GM23248 (cell line): Measurements from ENCODE around the gene TNIK. TPM values are rescaled to one million over a fixed set of nuclear protein-coding genes. Genes with fewer than 3 reads are reported as not detected.

Experiments used
- DNase-seq: peaks from one replicate; pipeline ENCODE4 v3.0.0-alpha.2; 2015
- H2AFZ ChIP-seq: fragments of 200-600 bp; sonication (generic); 2 replicates; pipeline ENCODE4 v1.6.1; 2016; ENCODE audit warnings: antibody characterized with exemption
- H3F3A ChIP-seq: fragments of 200-600 bp; sonication (generic); 2 replicates; pipeline ENCODE4 v1.6.1; 2016; ENCODE audit warnings: mild to moderate bottlenecking, antibody characterized with exemption, mixed run types; ENCODE audit not compliant: insufficient read depth
- H3K27ac ChIP-seq: fragments of 200-600 bp; sonication (generic); 2 replicates; pipeline ENCODE4 v1.5.1; 2016; ENCODE audit warnings: mild to moderate bottlenecking
- H3K27me3 ChIP-seq: fragments of 200-600 bp; sonication (generic); replicated peaks from 2 replicates; pipeline ENCODE4 v1.6.1; 2016; ENCODE audit warnings: mild to moderate bottlenecking; ENCODE audit not compliant: insufficient read depth
- H3K36me3 ChIP-seq: fragments of 200-600 bp; sonication (generic); 2 replicates; pipeline ENCODE4 v1.6.1; 2016; ENCODE audit warnings: low read depth, mild to moderate bottlenecking
- H3K4me1 ChIP-seq: fragments of 200-600 bp; sonication (generic); 2 replicates; pipeline ENCODE4 v1.6.1; 2016; ENCODE audit warnings: mild to moderate bottlenecking; ENCODE audit not compliant: insufficient read depth
- H3K4me2 ChIP-seq: fragments of 200-600 bp; sonication (generic); one replicate; pipeline ENCODE4 v1.6.1; 2016; ENCODE audit warnings: mild to moderate bottlenecking; ENCODE audit not compliant: unreplicated experiment
- H3K4me3 ChIP-seq: fragments of 200-600 bp; sonication (generic); 2 replicates; pipeline ENCODE4 v1.5.1; 2016; ENCODE audit warnings: mild to moderate bottlenecking
- H3K79me2 ChIP-seq: fragments of 200-600 bp; sonication (generic); 2 replicates; pipeline ENCODE4 v1.6.1; 2016; ENCODE audit warnings: mild to moderate bottlenecking; ENCODE audit not compliant: insufficient read depth
- H3K9ac ChIP-seq: fragments of 200-600 bp; sonication (generic); 2 replicates; pipeline ENCODE4 v1.6.1; 2016; ENCODE audit warnings: mild to moderate bottlenecking
- H3K9me2 ChIP-seq: fragments of 200-600 bp; sonication (generic); 2 replicates; pipeline ENCODE4 v1.6.1; 2016; ENCODE audit warnings: mixed run types, mild to moderate bottlenecking, moderate library complexity; ENCODE audit not compliant: insufficient read depth
- H3K9me3 ChIP-seq: fragments of 200-600 bp; sonication (generic); one replicate; pipeline ENCODE4 v1.6.1; 2017; ENCODE audit warnings: low read depth
- H4K20me1 ChIP-seq: fragments of 200-600 bp; sonication (generic); 2 replicates; pipeline ENCODE4 v1.6.0; 2016; ENCODE audit not compliant: insufficient read depth
- EZH2 ChIP-seq: fragments of 200-600 bp; sonication (generic); IDR thresholded peaks from 2 replicates; pipeline ENCODE4 v1.6.1; 2018; ENCODE audit warnings: antibody characterized with exemption, mild to moderate bottlenecking; ENCODE audit not compliant: insufficient read depth, poor library complexity, severe bottlenecking
- EZH2phosphoT487 ChIP-seq: fragments of 200-600 bp; sonication (generic); IDR thresholded peaks from 2 replicates; pipeline ENCODE4 v1.6.1; 2018; ENCODE audit warnings: antibody characterized with exemption, moderate library complexity, mild to moderate bottlenecking, low read depth; ENCODE audit not compliant: insufficient read depth
- WGBS, 2 experiments: methylation state at CpG; one replicate each; pipeline ENCODE4 v1.1.6; 2015 to 2017; ENCODE audit warnings: low lambda C conversion rate in 2 of 2, low coverage in 1 of 2; ENCODE audit errors: missing lambda C conversion rate in 2 of 2; 5-methylcytosine and 5-hydroxymethylcytosine counted together
- in situ Hi-C: fragments of 300-500 bp; cut with MboI; formaldehyde crosslinking; loops from 2 replicates; pipeline ENCODE4 v1.15.0; 2020
- polyA plus RNA-seq: library from polyadenylated mRNA; unstranded; fragments of >200 nt; fragmentation: Nextera tagmentation; extraction: Ambion mirVana; gene quantifications from 2 replicates; pipeline ENCODE4 v1.2.1, GENCODE V29; 2016
- total RNA-seq: library from RNA; depleted of rRNA; stranded (reverse); fragments of >200 nt; shearing (Covaris generic); gene quantifications from 2 replicates; pipeline ENCODE4 v1.2.3, GENCODE V29; 2014

Gene TNIK
- total and polyA plus RNA-seq, 2 experiments from 2014 or later = 0.80 to 2.3 TPM

DNA sequence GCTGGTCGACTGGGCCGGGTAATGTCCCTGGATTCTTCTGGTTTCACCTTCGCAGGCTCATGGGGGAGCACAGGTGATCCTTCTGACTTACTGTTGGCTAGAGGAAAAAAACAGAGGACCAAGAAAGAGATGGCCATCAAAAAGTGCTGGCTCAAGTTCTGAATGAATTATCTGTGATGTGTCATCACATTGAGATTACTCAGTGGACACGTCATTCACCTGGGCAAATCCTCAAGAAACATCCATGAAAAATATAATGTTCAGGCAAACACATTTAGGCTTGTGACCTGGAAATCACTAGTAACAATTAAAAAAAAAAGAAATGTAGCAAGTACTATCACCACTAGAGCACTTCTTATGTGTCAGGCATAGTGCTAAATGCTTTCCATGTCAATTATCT lies 352.1 kb downstream of the TNIK start:
- Histone ChIP-seq H3K27ac (no peak overlapping the region), H3K79me2 (no peaks in the 10 kb centered on the region), H4K20me1 (no peaks in the 10 kb centered on the region), H3F3A (peaks cover 13% of the 10 kb centered on the region), H2AFZ (no peak overlapping the region), H3K4me1 (peaks cover 10% of the 10 kb centered on the region), H3K36me3 (no peaks in the 10 kb centered on the region), H3K27me3 (no peaks in the 10 kb centered on the region), H3K9ac (no peak overlapping the region), H3K9me3 (no peaks in the 10 kb centered on the region), H3K4me2 (peak overlapping the region; percentile 5), H3K4me3 (no peak overlapping the region), H3K9me2 (no peaks in the 10 kb centered on the region)
- WGBS, 2 experiments = 46 to 56% methylated on average over 3 to 4 of the region's 4 CpGs
- in situ Hi-C loops = no loop called here
- peak; percentile 72 for DNase-seq
- TF ChIP-seq EZH2phosphoT487 = no peak
- TF ChIP-seq EZH2 = no peak

DNA sequence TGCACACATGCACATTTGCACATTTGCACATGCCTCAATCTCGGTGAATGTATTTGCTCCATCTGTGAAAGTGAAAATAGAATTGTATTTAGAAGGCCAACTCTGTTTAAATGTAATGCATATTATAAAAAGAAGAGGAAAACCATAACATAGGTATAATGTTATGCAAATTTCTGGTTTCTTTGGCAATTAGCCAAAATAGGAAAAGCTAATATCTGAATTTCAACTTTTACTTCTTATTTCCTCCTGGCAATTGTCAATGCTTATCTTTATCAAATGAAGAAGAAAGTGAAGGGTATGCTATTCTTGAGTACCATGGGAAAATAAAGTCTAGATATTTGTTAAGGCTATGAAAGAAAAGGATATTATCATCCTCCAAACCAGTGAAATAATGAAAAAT lies 357.0 kb downstream of the TNIK start:
- TF ChIP-seq EZH2phosphoT487 (no peak), EZH2 (no peak)
- Histone ChIP-seq H3K27me3 (no peaks in the 10 kb centered on the region), H3K36me3 (no peaks in the 10 kb centered on the region), H3K9me3 (no peaks in the 10 kb centered on the region), H3K27ac (no peak overlapping the region), H3F3A (peaks cover 35% of the 10 kb centered on the region), H3K9ac (no peak overlapping the region), H3K9me2 (no peaks in the 10 kb centered on the region), H3K4me1 (peaks cover 24% of the 10 kb centered on the region), H3K4me2 (no peak overlapping the region), H3K79me2 (no peaks in the 10 kb centered on the region), H2AFZ (no peak overlapping the region), H3K4me3 (no peak overlapping the region), H4K20me1 (no peaks in the 10 kb centered on the region)
- 96 to 100% methylated on average over 1 of the region's 1 CpG for WGBS, 2 experiments
- in situ Hi-C loops = no loop called here
- no peak for DNase-seq

DNA sequence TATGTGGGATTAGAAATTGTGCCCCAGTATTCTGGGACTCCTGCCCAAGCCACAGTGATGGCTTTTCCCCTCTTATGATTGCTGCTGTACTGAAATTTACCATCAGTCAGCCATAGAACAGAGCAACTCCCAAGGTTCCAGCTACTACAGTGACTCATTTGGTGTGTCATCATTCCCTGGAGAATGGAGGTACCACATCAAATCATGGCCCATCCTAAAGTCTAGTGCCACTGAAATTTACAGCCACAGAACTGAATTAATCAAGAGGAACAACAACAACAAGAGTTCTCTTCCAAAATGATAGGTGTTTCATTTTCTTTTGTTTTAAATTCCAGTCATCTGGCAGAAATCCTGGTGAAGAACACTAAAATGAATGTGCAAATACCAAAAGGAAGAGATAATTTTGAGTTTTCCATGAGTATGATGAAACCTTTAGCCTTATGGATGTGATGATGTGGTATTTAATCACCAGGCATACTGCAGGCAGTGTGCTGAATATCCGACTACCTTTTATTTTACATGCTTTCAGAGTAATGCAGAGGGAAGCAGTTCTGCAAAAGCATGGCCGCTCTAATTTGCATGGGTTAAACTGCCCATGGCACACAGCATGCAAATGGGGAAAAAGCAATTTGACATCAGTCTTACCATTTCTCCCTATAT lies 358.1 kb downstream of the TNIK start:
- Histone ChIP-seq H3K4me2 (peak overlapping the region; percentile 48), H3K9ac (0 out of 2 replicates have a peak overlapping the region, but pooled peaks have one; percentile 5), H3K27ac (peak overlapping the region; percentile 74), H2AFZ (peak overlapping the region; percentile 56), H3K36me3 (no peaks in the 10 kb centered on the region), H3K79me2 (no peaks in the 10 kb centered on the region), H3K27me3 (no peaks in the 10 kb centered on the region), H3F3A (peaks cover 29% of the 10 kb centered on the region), H3K9me3 (no peaks in the 10 kb centered on the region), H3K4me3 (peak overlapping the region; percentile 35), H3K4me1 (peaks cover 18% of the 10 kb centered on the region), H3K9me2 (no peaks in the 10 kb centered on the region), H4K20me1 (no peaks in the 10 kb centered on the region)
- 48 to 51% methylated on average over 2 of the region's 2 CpGs for WGBS, 2 experiments
- in situ Hi-C loops = no loop called here
- DNase-seq = peak; percentile 88
- TF ChIP-seq EZH2 (no peak), EZH2phosphoT487 (no peak)

DNA sequence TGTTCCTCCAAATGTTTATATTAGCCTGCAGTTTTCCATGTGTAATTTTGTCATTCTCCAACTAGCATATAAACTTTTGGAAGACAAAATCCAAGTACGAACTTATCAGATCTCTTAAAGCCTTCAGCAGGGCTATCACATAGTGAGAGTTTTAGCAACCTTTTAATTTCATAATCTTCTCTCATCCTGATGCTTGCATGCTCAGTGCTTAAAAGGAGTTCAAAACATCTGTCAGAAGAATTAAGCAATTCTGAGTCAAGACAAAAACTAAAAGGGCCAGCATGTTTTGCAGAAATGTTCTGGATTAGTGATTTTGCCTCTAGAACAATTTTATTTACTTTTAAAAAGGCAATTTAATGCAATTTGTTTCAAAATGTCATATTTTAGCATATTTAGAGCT lies 360.3 kb downstream of the TNIK start:
- DNase-seq = peak; percentile 47
- no peaks in the 10 kb centered on the region for H3K79me2 ChIP-seq
- H2AFZ ChIP-seq = no peak overlapping the region
- H3K9me2 ChIP-seq = no peaks in the 10 kb centered on the region
- peaks cover 18% of the 10 kb centered on the region for H3K4me1 ChIP-seq
- H3F3A ChIP-seq = peaks cover 29% of the 10 kb centered on the region
- H3K9me3 ChIP-seq = no peaks in the 10 kb centered on the region
- H3K9ac ChIP-seq = no peak overlapping the region
- no peaks in the 10 kb centered on the region for H4K20me1 ChIP-seq
- no peak overlapping the region for H3K4me3 ChIP-seq
- H3K27ac ChIP-seq = no peak overlapping the region
- 94 to 97% methylated on average over 1 of the region's 1 CpG for WGBS, 2 experiments
- no peaks in the 10 kb centered on the region for H3K27me3 ChIP-seq
- H3K36me3 ChIP-seq = no peaks in the 10 kb centered on the region
- in situ Hi-C loops = no loop called here
- H3K4me2 ChIP-seq = no peak overlapping the region
- TF ChIP-seq EZH2 = no peak
- TF ChIP-seq EZH2phosphoT487 = no peak
